ENCODE data around the gene GPX2. TPM values are rescaled to one million over a fixed set of nuclear protein-coding genes. Genes with fewer than 3 reads are reported as not detected.
"Not testable (repeated sequence)": the region's sequence is repeated elsewhere in the genome, so short reads cannot be mapped to it uniquely, and the experiment has no call there.

The GPX2 gene
- total and polyA plus RNA-seq, 9 donors: 0.24 to 1.3 (median 0.39) TPM; not detected in 1

GRCh38 chr14:64915797-64916196, 26.7 kb downstream of the GPX2 start:
- H3K36me3 ChIP-seq (ENCODE audit: control insufficient read depth, insufficient read depth, low read length): no peaks in the 10 kb centered on the region
- H3K4me3 ChIP-seq (ENCODE audit: low read length): no peak overlapping the region
- H3K27me3 ChIP-seq (ENCODE audit: control insufficient read depth, insufficient read depth, low read length): peaks cover 2% of the 10 kb centered on the region
- no CpG with 5 or more reads among the region's 2 CpGs for WGBS (ENCODE audit: insufficient coverage)
- H3K27ac ChIP-seq (ENCODE audit: low read length): no peak overlapping the region
- peaks cover 8% of the 10 kb centered on the region for H3K4me1 ChIP-seq (ENCODE audit: control insufficient read depth, insufficient read depth, low read length)
- no peaks in the 10 kb centered on the region for H3K9me3 ChIP-seq (replicated peaks; ENCODE audit: control insufficient read depth, low read depth, low read length)
- no peak for DNase-seq

- peaks cover 8% of the 10 kb centered on the region for H3K4me1 ChIP-seq (ENCODE audit: control insufficient read depth, insufficient read depth, low read length)
These were observed 27.5 kb downstream of the GPX2 start for GRCh38 chr14:64915029-64915424.

GRCh38 chr14:64914237-64915028, 28.1 kb downstream of the GPX2 start, which contains the start of gene CHURC1:
Gene CHURC1, plus strand, starts transcription at chr14:64914455. Its CDS starts 41 bp downstream, at chr14:64914496.
- H3K27me3 ChIP-seq (ENCODE audit: control insufficient read depth, insufficient read depth, low read length): peaks cover 2% of the 10 kb centered on the region
- H3K36me3 ChIP-seq (ENCODE audit: control insufficient read depth, insufficient read depth, low read length): no peaks in the 10 kb centered on the region
- peak within 1 kb of the TSS; percentile 100 for H3K4me3 ChIP-seq (ENCODE audit: low read length)
- peak within 1 kb of the TSS; percentile 96 for H3K27ac ChIP-seq (ENCODE audit: low read length)
- H3K4me1 ChIP-seq (ENCODE audit: control insufficient read depth, insufficient read depth, low read length): peaks cover 8% of the 10 kb centered on the region
- DNase-seq: peak; percentile 98
- H3K9me3 ChIP-seq (replicated peaks; ENCODE audit: control insufficient read depth, low read depth, low read length): no peaks in the 10 kb centered on the region
- under 1% methylated on average over 47 of the region's 49 CpGs for WGBS (ENCODE audit: insufficient coverage)

More at GRCh38 chr14:64915029-64915424, 27.5 kb downstream of the GPX2 start:
- Histone ChIP-seq H3K27me3 (ENCODE audit: control insufficient read depth, insufficient read depth, low read length) (peaks cover 2% of the 10 kb centered on the region), H3K9me3 (replicated peaks; ENCODE audit: control insufficient read depth, low read depth, low read length) (no peaks in the 10 kb centered on the region), H3K36me3 (ENCODE audit: control insufficient read depth, insufficient read depth, low read length) (no peaks in the 10 kb centered on the region), H3K4me3 (ENCODE audit: low read length) (peak overlapping the region; percentile 100), H3K27ac (ENCODE audit: low read length) (peak overlapping the region; percentile 96)
- 4% methylated on average over 3 of the region's 4 CpGs for WGBS (ENCODE audit: insufficient coverage)
- DNase-seq: no peak

GRCh38 chr14:64913477-64913876, 29.1 kb downstream of the GPX2 start:
- not testable (repeated sequence) for H3K27ac ChIP-seq (ENCODE audit: low read length); H3K9me3 ChIP-seq (replicated peaks; ENCODE audit: control insufficient read depth, low read depth, low read length); H3K36me3 ChIP-seq (ENCODE audit: control insufficient read depth, insufficient read depth, low read length); H3K27me3 ChIP-seq (ENCODE audit: control insufficient read depth, insufficient read depth, low read length); DNase-seq; H3K4me3 ChIP-seq (ENCODE audit: low read length); H3K4me1 ChIP-seq (ENCODE audit: control insufficient read depth, insufficient read depth, low read length)
- WGBS (ENCODE audit: insufficient coverage): no CpG with 5 or more reads among the region's 5 CpGs

- Histone ChIP-seq H3K4me3 (ENCODE audit: low read length) (no peak overlapping the region), H3K9me3 (replicated peaks; ENCODE audit: control insufficient read depth, low read depth, low read length) (no peaks in the 10 kb centered on the region), H3K27me3 (ENCODE audit: control insufficient read depth, insufficient read depth, low read length) (peaks cover 2% of the 10 kb centered on the region), H3K36me3 (ENCODE audit: control insufficient read depth, insufficient read depth, low read length) (no peaks in the 10 kb centered on the region), H3K27ac (ENCODE audit: low read length) (no peak overlapping the region), H3K4me1 (ENCODE audit: control insufficient read depth, insufficient read depth, low read length) (peaks cover 8% of the 10 kb centered on the region)
- WGBS (ENCODE audit: insufficient coverage): no CpG with 5 or more reads among the region's 1 CpG
- no peak for DNase-seq
These were observed 30.3 kb downstream of the GPX2 start for GRCh38 chr14:64912261-64912660.

- Histone ChIP-seq H3K27ac (ENCODE audit: low read length) (no peak overlapping the region), H3K36me3 (ENCODE audit: control insufficient read depth, insufficient read depth, low read length) (no peaks in the 10 kb centered on the region), H3K27me3 (ENCODE audit: control insufficient read depth, insufficient read depth, low read length) (peaks cover 2% of the 10 kb centered on the region), H3K4me1 (ENCODE audit: control insufficient read depth, insufficient read depth, low read length) (peaks cover 8% of the 10 kb centered on the region), H3K4me3 (ENCODE audit: low read length) (no peak overlapping the region), H3K9me3 (replicated peaks; ENCODE audit: control insufficient read depth, low read depth, low read length) (no peaks in the 10 kb centered on the region)
- 21% methylated on average over 2 of the region's 3 CpGs for WGBS (ENCODE audit: insufficient coverage)
- DNase-seq: peak; percentile 19
These were observed 31.6 kb downstream of the GPX2 start for GRCh38 chr14:64910847-64911495.

GRCh38 chr14:64906022-64906421, 36.5 kb downstream of the GPX2 start:
- Histone ChIP-seq H3K27me3 (ENCODE audit: control insufficient read depth, insufficient read depth, low read length) (peaks cover 2% of the 10 kb centered on the region), H3K27ac (ENCODE audit: low read length) (no peak overlapping the region), H3K36me3 (ENCODE audit: control insufficient read depth, insufficient read depth, low read length) (no peaks in the 10 kb centered on the region), H3K9me3 (replicated peaks; ENCODE audit: control insufficient read depth, low read depth, low read length) (no peaks in the 10 kb centered on the region), H3K4me3 (ENCODE audit: low read length) (no peak overlapping the region), H3K4me1 (ENCODE audit: control insufficient read depth, insufficient read depth, low read length) (no peaks in the 10 kb centered on the region)
- no peak for DNase-seq
- WGBS (ENCODE audit: insufficient coverage): 42% methylated on average over 4 of the region's 6 CpGs

GRCh38 chr14:64899958-64900357, 42.6 kb downstream of the GPX2 start:
- Histone ChIP-seq H3K4me3 (ENCODE audit: low read length) (no peak overlapping the region), H3K27ac (ENCODE audit: low read length) (no peak overlapping the region), H3K9me3 (replicated peaks; ENCODE audit: control insufficient read depth, low read depth, low read length) (no peaks in the 10 kb centered on the region), H3K36me3 (ENCODE audit: control insufficient read depth, insufficient read depth, low read length) (no peaks in the 10 kb centered on the region), H3K4me1 (ENCODE audit: control insufficient read depth, insufficient read depth, low read length) (no peaks in the 10 kb centered on the region), H3K27me3 (ENCODE audit: control insufficient read depth, insufficient read depth, low read length) (peaks cover 10% of the 10 kb centered on the region)
- WGBS (ENCODE audit: insufficient coverage): no CpG with 5 or more reads among the region's 1 CpG
- no peak for DNase-seq

GRCh38 chr14:64891839-64892375, 50.6 kb downstream of the GPX2 start:
- no peaks in the 10 kb centered on the region for H3K9me3 ChIP-seq (replicated peaks; ENCODE audit: control insufficient read depth, low read depth, low read length)
- no peaks in the 10 kb centered on the region for H3K4me1 ChIP-seq (ENCODE audit: control insufficient read depth, insufficient read depth, low read length)
- DNase-seq: peak; percentile 74
- no peaks in the 10 kb centered on the region for H3K36me3 ChIP-seq (ENCODE audit: control insufficient read depth, insufficient read depth, low read length)
- no peak overlapping the region for H3K27ac ChIP-seq (ENCODE audit: low read length)
- no peak overlapping the region for H3K4me3 ChIP-seq (ENCODE audit: low read length)
- no CpG with 5 or more reads among the region's 2 CpGs for WGBS (ENCODE audit: insufficient coverage)
- peaks cover 2% of the 10 kb centered on the region for H3K27me3 ChIP-seq (ENCODE audit: control insufficient read depth, insufficient read depth, low read length)

GRCh38 chr14:64891173-64891838, 51.2 kb downstream of the GPX2 start:
- WGBS (ENCODE audit: insufficient coverage): 60% methylated on average over 1 of the region's 4 CpGs
- no peak for DNase-seq
- no peak overlapping the region for H3K4me3 ChIP-seq (ENCODE audit: low read length)
- no peak overlapping the region for H3K27ac ChIP-seq (ENCODE audit: low read length)
- peaks cover 2% of the 10 kb centered on the region for H3K27me3 ChIP-seq (ENCODE audit: control insufficient read depth, insufficient read depth, low read length)
- H3K9me3 ChIP-seq (replicated peaks; ENCODE audit: control insufficient read depth, low read depth, low read length): no peaks in the 10 kb centered on the region
- no peaks in the 10 kb centered on the region for H3K4me1 ChIP-seq (ENCODE audit: control insufficient read depth, insufficient read depth, low read length)
- H3K36me3 ChIP-seq (ENCODE audit: control insufficient read depth, insufficient read depth, low read length): no peaks in the 10 kb centered on the region
